OCI-LY1 (cell line): ENCODE data around the gene MKKS.

Experiments used
- H2AFZ ChIP-seq: fragments of 200-600 bp; sonication (generic), shearing (Covaris generic); 2 replicates; pipeline ENCODE4 v1.6.0; 2014; ENCODE audit warnings: antibody characterized with exemption, mild to moderate bottlenecking, low read length
- H3F3A ChIP-seq: fragments of 200-600 bp; sonication (generic), shearing (Covaris generic); 2 replicates; pipeline ENCODE4 v1.6.0; 2014; ENCODE audit warnings: mild to moderate bottlenecking, antibody characterized with exemption, low read length, moderate library complexity; ENCODE audit not compliant: insufficient read depth
- H3K27ac ChIP-seq: fragments of 200-600 bp; sonication (generic); 2 replicates; pipeline ENCODE4 v1.5.1; 2014; ENCODE audit warnings: low read length, mixed run types, mild to moderate bottlenecking, low read depth; ENCODE audit not compliant: poor library complexity, severe bottlenecking
- H3K27me3 ChIP-seq: fragments of 200-600 bp; sonication (generic); 2 replicates; pipeline ENCODE4 v1.6.0; 2014; ENCODE audit warnings: antibody characterized with exemption, mild to moderate bottlenecking, low read length, moderate library complexity; ENCODE audit not compliant: insufficient read depth
- H3K36me3 ChIP-seq: fragments of 200-600 bp; sonication (generic); 2 replicates; pipeline ENCODE4 v1.6.1; 2014; ENCODE audit warnings: mild to moderate bottlenecking, antibody characterized with exemption, low read length, moderate library complexity, mixed read lengths; ENCODE audit not compliant: insufficient read depth
- H3K4me1 ChIP-seq: fragments of 200-600 bp; sonication (generic); 2 replicates; pipeline ENCODE4 v1.5.1; 2014; ENCODE audit warnings: mild to moderate bottlenecking, low read length, moderate library complexity; ENCODE audit not compliant: insufficient read depth, severe bottlenecking
- H3K4me2 ChIP-seq: fragments of 200-600 bp; sonication (generic), shearing (Covaris generic); 2 replicates; pipeline ENCODE4 v1.6.1; 2014; ENCODE audit warnings: low read length
- H3K4me3 ChIP-seq: fragments of 200-600 bp; sonication (generic); 2 replicates; pipeline ENCODE4 v1.5.1; 2014; ENCODE audit warnings: low read length, low read depth, mild to moderate bottlenecking, mixed read lengths; ENCODE audit not compliant: poor library complexity, severe bottlenecking
- H3K79me2 ChIP-seq: fragments of 200-600 bp; shearing (Covaris generic); 2 replicates; pipeline ENCODE4 v1.6.1; 2016; ENCODE audit warnings: mixed run types, low read length, mixed read lengths; ENCODE audit not compliant: insufficient read depth
- H3K9ac ChIP-seq: fragments of 200-600 bp; sonication (generic), shearing (Covaris generic); 2 replicates; pipeline ENCODE4 v1.6.1; 2014; ENCODE audit warnings: mild to moderate bottlenecking, low read length, mixed read lengths
- H3K9me2 ChIP-seq: fragments of 200-600 bp; sonication (generic), shearing (Covaris generic); 2 replicates; pipeline ENCODE4 v1.6.1; 2014; ENCODE audit warnings: low read depth, mild to moderate bottlenecking, low read length, mixed read lengths
- H3K9me3 ChIP-seq: fragments of 200-600 bp; shearing (Covaris generic); 2 replicates; pipeline ENCODE4 v1.6.1; 2014; ENCODE audit warnings: low read length, mixed read lengths
- H4K20me1 ChIP-seq: fragments of 200-600 bp; sonication (generic), shearing (Covaris generic); 2 replicates; pipeline ENCODE4 v1.6.0; 2016; ENCODE audit warnings: mild to moderate bottlenecking, low read length; ENCODE audit not compliant: insufficient read depth
- EZH2 ChIP-seq: fragments of 200-600 bp; sonication (generic), shearing (Covaris generic); IDR thresholded peaks from 2 replicates; pipeline ENCODE4 v1.8.0; 2017; ENCODE audit warnings: borderline replicate concordance, mixed run types, mild to moderate bottlenecking, antibody characterized with exemption, low read length, moderate library complexity, mixed read lengths
- TF ChIP-seq, protein P1 (sequence below): fragments of 200-600 bp; sonication (generic), shearing (Covaris generic); IDR thresholded peaks from 2 replicates; pipeline ENCODE4 v1.5.1; 2017; ENCODE audit warnings: mild to moderate bottlenecking, antibody characterized with exemption, low read length, moderate library complexity, mixed read lengths

The MKKS gene

DNA sequence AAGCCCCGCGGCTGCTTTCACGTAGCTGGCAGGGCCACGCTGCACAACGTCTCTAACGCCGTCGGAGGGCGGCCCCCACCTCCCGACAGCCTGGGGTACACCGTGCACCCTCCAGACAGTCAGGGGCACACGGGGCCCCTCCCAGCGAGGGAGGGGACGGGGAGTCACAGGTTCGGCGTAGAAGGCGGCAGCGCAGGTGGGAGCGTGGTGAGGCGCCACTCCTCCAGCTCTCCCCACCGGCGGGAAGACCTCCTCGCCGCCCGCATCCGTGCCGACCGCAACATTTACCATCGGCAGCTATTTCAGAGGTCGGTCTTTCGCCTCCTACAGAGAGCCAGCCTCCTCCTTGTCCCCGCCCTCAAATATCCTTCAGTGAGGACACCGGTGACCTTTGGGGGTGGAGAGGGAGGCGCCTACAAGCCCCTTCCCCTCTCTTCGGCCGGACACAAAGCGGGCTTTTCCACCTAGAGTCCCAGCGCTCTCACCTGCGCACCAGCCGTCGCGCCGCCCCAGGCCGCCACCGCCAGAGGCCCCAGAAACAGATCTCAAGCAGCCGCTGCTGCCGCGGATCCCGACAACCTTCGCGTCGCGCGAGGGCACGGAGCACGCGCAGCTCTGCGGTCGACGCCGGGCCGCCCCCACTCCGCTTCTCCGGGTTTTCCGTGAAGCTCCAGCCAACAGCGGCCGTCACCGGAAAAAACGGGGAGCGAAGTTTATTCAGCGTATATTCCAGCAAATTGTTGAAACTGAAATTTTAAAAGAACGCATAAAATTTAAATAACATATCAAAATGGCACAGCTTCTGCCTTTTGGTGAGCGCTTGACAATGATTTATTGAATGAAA, at the start of gene MKKS:
Gene MKKS (minus strand): TSS at position 600 of the 844 bp plus-strand sequence. CDS start 20,708 bp downstream, outside the sequence.
- Histone ChIP-seq H3K9me2 (no peaks in the 10 kb centered on the region), H3K79me2 (peaks cover 40% of the 10 kb centered on the region), H3F3A (no peaks in the 10 kb centered on the region), H3K4me1 (peaks cover 54% of the 10 kb centered on the region), H3K9ac (peak within 1 kb of the TSS; percentile 98), H3K4me2 (peak within 1 kb of the TSS; percentile 96), H3K9me3 (no peaks in the 10 kb centered on the region), H2AFZ (peak within 1 kb of the TSS; percentile 92; the same call in 1 of the 2 replicates), H3K4me3 (peak within 1 kb of the TSS; percentile 98), H3K36me3 (no peaks in the 10 kb centered on the region), H3K27me3 (no peaks in the 10 kb centered on the region), H3K27ac (peak within 1 kb of the TSS; percentile 94), H4K20me1 (no peaks in the 10 kb centered on the region)
- TF ChIP-seq, protein P1, sequence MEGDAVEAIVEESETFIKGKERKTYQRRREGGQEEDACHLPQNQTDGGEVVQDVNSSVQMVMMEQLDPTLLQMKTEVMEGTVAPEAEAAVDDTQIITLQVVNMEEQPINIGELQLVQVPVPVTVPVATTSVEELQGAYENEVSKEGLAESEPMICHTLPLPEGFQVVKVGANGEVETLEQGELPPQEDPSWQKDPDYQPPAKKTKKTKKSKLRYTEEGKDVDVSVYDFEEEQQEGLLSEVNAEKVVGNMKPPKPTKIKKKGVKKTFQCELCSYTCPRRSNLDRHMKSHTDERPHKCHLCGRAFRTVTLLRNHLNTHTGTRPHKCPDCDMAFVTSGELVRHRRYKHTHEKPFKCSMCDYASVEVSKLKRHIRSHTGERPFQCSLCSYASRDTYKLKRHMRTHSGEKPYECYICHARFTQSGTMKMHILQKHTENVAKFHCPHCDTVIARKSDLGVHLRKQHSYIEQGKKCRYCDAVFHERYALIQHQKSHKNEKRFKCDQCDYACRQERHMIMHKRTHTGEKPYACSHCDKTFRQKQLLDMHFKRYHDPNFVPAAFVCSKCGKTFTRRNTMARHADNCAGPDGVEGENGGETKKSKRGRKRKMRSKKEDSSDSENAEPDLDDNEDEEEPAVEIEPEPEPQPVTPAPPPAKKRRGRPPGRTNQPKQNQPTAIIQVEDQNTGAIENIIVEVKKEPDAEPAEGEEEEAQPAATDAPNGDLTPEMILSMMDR, result no peak
- TF ChIP-seq EZH2, result no peak

DNA sequence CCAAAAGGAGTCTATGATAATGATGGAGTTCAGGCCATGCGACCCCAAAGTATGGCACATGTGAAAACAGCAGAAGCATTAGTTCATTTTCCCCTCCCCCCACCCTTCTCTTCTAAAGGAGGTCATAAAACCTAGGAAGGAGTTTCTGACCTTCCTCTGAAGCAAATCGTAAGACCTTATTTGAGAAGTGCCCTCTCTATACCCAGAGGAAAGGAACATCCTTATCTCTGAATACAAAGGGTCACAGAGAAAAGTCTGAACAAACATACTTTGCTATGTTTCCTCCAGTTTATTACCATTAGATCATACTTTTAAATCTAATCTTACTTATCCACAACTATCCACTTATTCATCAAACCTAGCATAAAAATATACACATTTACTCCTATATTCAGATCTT, 49.7 kb upstream of the MKKS start:
- Histone ChIP-seq H3K9ac (no peak overlapping the region), H3K27me3 (no peaks in the 10 kb centered on the region), H3F3A (no peaks in the 10 kb centered on the region), H3K9me3 (no peaks in the 10 kb centered on the region), H2AFZ (no peak overlapping the region), H4K20me1 (no peaks in the 10 kb centered on the region), H3K27ac (no peak overlapping the region), H3K4me2 (no peak overlapping the region), H3K4me1 (no peaks in the 10 kb centered on the region), H3K4me3 (no peak overlapping the region), H3K79me2 (no peaks in the 10 kb centered on the region), H3K36me3 (no peaks in the 10 kb centered on the region), H3K9me2 (no peaks in the 10 kb centered on the region)
- TF ChIP-seq EZH2, result no peak
- TF ChIP-seq, protein P1, result no peak

DNA sequence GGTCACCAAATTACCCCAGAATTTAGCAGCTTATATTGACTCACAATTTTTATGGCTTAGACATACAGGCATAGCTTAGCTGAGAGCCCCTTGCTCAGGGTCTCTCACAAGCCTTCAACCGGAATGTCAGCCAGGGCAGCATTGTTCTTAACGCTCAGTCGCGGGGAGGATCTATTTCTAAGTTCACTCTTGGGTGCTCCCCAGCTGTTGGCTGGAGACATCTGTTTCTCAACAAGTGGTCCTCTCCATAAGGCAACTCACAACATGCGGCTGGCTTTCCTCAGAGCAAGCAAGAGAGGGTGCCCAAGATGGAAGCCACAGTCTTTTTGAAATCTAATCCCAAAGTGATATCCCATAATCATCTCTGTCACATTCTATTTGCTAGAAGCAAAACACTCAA, 47.7 kb upstream of the MKKS start:
- no peaks in the 10 kb centered on the region for H3K36me3 ChIP-seq
- no peak overlapping the region for H3K4me2 ChIP-seq
- no peak overlapping the region for H3K4me3 ChIP-seq
- no peak overlapping the region for H2AFZ ChIP-seq
- H3K9ac ChIP-seq, result no peak overlapping the region
- no peaks in the 10 kb centered on the region for H3F3A ChIP-seq
- no peak overlapping the region for H3K27ac ChIP-seq
- H3K79me2 ChIP-seq, result no peaks in the 10 kb centered on the region
- H3K27me3 ChIP-seq, result no peaks in the 10 kb centered on the region
- H3K4me1 ChIP-seq, result peaks cover 1% of the 10 kb centered on the region
- H3K9me3 ChIP-seq, result no peaks in the 10 kb centered on the region
- no peaks in the 10 kb centered on the region for H3K9me2 ChIP-seq
- no peak for TF ChIP-seq EZH2
- TF ChIP-seq, protein P1, result no peak
- H4K20me1 ChIP-seq, result no peaks in the 10 kb centered on the region
